K562 (cell line): ENCODE data around the gene NAP1L1. TPM values are rescaled to one million over a fixed set of nuclear protein-coding genes. Genes with fewer than 3 reads are reported as not detected.

Experiments
- CBFA2T3 ChIP-seq: fragments of 450-650 bp; IDR thresholded peaks from 2 replicates; pipeline ENCODE4 v1.6.1; 2017
- CCAR2 ChIP-seq: fragments of 200-400 bp; formaldehyde crosslinking; IDR thresholded peaks from 2 replicates; pipeline ENCODE4 v1.6.1; 2017; ENCODE audit warnings: mild to moderate bottlenecking, low read depth, low read length
- ERF ChIP-seq: fragments of 450-650 bp; formaldehyde crosslinking; IDR thresholded peaks from 2 replicates; pipeline ENCODE4 v1.4.0; 2020; ENCODE audit warnings: mild to moderate bottlenecking, mixed read lengths
- MCM7 ChIP-seq, 2 experiments: fragments of 450-650 bp; IDR thresholded peaks; 2 replicates each; pipeline ENCODE4 v1.6.1; 2016 to 2018
- RBFOX2 ChIP-seq: fragments of 200-400 bp; formaldehyde crosslinking; IDR thresholded peaks from 2 replicates; pipeline ENCODE4 v1.6.1; 2017; ENCODE audit warnings: low read depth, mild to moderate bottlenecking, low read length, moderate library complexity
- SMAD2 ChIP-seq: fragments of 150-350 bp; IDR thresholded peaks from 2 replicates; pipeline ENCODE4 v1.6.1; 2014; ENCODE audit warnings: low read depth, mild to moderate bottlenecking, low read length
- SNRNP70 ChIP-seq: fragments of 200-400 bp; formaldehyde crosslinking; optimal IDR thresholded peaks from 2 replicates; pipeline ENCODE3; 2017; ENCODE audit warnings: low read depth, low read length
- ZNF436 ChIP-seq: fragments of 250-450, 450-650 bp; sonication (Bioruptor Pico); formaldehyde crosslinking; IDR thresholded peaks from 2 replicates; pipeline ENCODE4 v1.7.0; 2020; ENCODE audit warnings: mild to moderate bottlenecking
- ZNF740 ChIP-seq, 3 experiments: fragments of 200-800 bp in 1 of 3; sonication (Bioruptor generic) in 1 of 3; sonication (generic) in 1 of 3; formaldehyde crosslinking in 1 of 3; IDR thresholded peaks; 2 replicates each; pipeline versions ENCODE4 v1.6.1 to v1.8.0; 2016 to 2022; ENCODE audit warnings: mild to moderate bottlenecking in 2 of 3, missing compliant biosample characterization in 2 of 3, missing genetic modification characterization in 2 of 3, missing genetic modification reagents in 1 of 3
- ZNF785 ChIP-seq: fragments of 250-450 bp; sonication (Bioruptor Pico); IDR thresholded peaks from 2 replicates; pipeline ENCODE4 v1.4.0; 2020; ENCODE audit warnings: mild to moderate bottlenecking
- polyA plus RNA-seq, 8 experiments: library from polyadenylated mRNA; depleted of rRNA in 4 of 8; stranded (reverse) in 5 of 8; unstranded in 3 of 8; fragments of >200 nt; fragmentation: Nextera tagmentation in 2 of 8; fragmentation: Illumina TruSeq in 1 of 8; extraction: Ambion mirVana in 2 of 8; extraction: Trizol in 1 of 8; gene quantifications; 2 replicates each; pipeline versions ENCODE4 v1.2.1 to v1.2.3, GENCODE V29; 2011 to 2014; ENCODE audit warnings: inconsistent platforms in 1 of 8, missing spikeins in 1 of 8
- total RNA-seq, 7 experiments: library from RNA; depleted of rRNA in 6 of 7; stranded (reverse); fragments of >200 nt in 6 of 7; fragmentation: Illumina TruSeq in 2 of 7; extraction: Trizol in 2 of 7; gene quantifications; 2 replicates each; pipeline versions ENCODE4 v1.2.1 to v1.2.3, GENCODE V29; 2011 to 2021; ENCODE audit warnings: low replicate concordance in 1 of 7
- TF ChIP-seq, protein P1 (sequence below): fragments of 250-450 bp; sonication (Bioruptor Pico); IDR thresholded peaks from 2 replicates; pipeline ENCODE4 v1.4.0; 2020; ENCODE audit warnings: mild to moderate bottlenecking, moderate library complexity, borderline replicate concordance
- TF ChIP-seq, protein P2 (sequence below): fragments of 250-450 bp; sonication (Bioruptor Pico); IDR thresholded peaks from 2 replicates; pipeline ENCODE4 v1.5.0; 2022; ENCODE audit warnings: mild to moderate bottlenecking

Gene NAP1L1
- total and polyA plus RNA-seq, 9 of the 15 experiments (the other 6 are each of a cell fraction or from before 2014, with no cell fraction given), result 287 to 747 (median 450) TPM

DNA sequence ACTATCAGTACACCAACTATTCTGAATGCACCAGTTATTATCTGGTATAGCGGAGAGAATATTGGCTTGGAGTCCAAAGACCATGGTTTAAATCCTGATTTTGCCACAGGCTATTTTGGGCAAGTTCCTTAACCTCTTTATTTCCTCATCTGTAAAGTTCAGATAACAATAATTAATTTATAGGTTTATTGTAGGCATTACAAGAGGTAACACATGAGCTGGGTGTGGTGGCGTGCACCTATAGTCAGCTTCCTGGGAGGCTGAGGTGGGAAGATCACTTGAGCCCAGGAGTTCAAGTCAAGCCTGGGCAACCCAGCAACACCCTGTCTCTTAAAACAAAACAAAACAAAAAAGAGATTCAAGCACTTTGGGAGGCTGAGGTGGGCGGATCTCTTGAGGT, 76.1 kb downstream of the NAP1L1 start (continued):
- TF ChIP-seq, protein P1, sequence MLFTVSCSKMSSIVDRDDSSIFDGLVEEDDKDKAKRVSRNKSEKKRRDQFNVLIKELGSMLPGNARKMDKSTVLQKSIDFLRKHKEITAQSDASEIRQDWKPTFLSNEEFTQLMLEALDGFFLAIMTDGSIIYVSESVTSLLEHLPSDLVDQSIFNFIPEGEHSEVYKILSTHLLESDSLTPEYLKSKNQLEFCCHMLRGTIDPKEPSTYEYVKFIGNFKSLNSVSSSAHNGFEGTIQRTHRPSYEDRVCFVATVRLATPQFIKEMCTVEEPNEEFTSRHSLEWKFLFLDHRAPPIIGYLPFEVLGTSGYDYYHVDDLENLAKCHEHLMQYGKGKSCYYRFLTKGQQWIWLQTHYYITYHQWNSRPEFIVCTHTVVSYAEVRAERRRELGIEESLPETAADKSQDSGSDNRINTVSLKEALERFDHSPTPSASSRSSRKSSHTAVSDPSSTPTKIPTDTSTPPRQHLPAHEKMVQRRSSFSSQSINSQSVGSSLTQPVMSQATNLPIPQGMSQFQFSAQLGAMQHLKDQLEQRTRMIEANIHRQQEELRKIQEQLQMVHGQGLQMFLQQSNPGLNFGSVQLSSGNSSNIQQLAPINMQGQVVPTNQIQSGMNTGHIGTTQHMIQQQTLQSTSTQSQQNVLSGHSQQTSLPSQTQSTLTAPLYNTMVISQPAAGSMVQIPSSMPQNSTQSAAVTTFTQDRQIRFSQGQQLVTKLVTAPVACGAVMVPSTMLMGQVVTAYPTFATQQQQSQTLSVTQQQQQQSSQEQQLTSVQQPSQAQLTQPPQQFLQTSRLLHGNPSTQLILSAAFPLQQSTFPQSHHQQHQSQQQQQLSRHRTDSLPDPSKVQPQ (CRISPR knock-in tag), result no peak
- TF ChIP-seq SMAD2, result no peak
- no peak for TF ChIP-seq MCM7 (IDR thresholded peaks at IDR 0.05)
- TF ChIP-seq, protein P2, sequence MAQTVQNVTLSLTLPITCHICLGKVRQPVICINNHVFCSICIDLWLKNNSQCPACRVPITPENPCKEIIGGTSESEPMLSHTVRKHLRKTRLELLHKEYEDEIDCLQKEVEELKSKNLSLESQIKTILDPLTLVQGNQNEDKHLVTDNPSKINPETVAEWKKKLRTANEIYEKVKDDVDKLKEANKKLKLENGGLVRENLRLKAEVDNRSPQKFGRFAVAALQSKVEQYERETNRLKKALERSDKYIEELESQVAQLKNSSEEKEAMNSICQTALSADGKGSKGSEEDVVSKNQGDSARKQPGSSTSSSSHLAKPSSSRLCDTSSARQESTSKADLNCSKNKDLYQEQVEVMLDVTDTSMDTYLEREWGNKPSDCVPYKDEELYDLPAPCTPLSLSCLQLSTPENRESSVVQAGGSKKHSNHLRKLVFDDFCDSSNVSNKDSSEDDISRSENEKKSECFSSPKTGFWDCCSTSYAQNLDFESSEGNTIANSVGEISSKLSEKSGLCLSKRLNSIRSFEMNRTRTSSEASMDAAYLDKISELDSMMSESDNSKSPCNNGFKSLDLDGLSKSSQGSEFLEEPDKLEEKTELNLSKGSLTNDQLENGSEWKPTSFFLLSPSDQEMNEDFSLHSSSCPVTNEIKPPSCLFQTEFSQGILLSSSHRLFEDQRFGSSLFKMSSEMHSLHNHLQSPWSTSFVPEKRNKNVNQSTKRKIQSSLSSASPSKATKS (CRISPR knock-in tag), result no peak
- TF ChIP-seq ZNF785 (CRISPR knock-in tag), result no peak
- no peak for TF ChIP-seq ERF (CRISPR knock-in tag)
- no peak for TF ChIP-seq CCAR2
- TF ChIP-seq ZNF740 (CRISPR knock-in tag; IDR thresholded peaks at IDR 0.05), result no peak
- no peak for TF ChIP-seq ZNF740 (tag; IDR thresholded peaks at IDR 0.05)
- no peak for TF ChIP-seq ZNF436 (CRISPR knock-in tag)
- TF ChIP-seq RBFOX2, result no peak
- no peak for TF ChIP-seq SNRNP70
- no peak for TF ChIP-seq CBFA2T3
